AML-193 (cell line): ENCODE measurements around the gene TNS3.

ENCODE experiments used
- DNase-seq, 2 experiments: peaks; one replicate each; lab custom pipeline; 2025; lab: John Stamatoyannopoulos, UW

Gene TNS3

GRCh38 chr7:47347346-47347745 lies 234.6 kb downstream of the TNS3 start:
- DNase-seq, result no peak

DNA sequence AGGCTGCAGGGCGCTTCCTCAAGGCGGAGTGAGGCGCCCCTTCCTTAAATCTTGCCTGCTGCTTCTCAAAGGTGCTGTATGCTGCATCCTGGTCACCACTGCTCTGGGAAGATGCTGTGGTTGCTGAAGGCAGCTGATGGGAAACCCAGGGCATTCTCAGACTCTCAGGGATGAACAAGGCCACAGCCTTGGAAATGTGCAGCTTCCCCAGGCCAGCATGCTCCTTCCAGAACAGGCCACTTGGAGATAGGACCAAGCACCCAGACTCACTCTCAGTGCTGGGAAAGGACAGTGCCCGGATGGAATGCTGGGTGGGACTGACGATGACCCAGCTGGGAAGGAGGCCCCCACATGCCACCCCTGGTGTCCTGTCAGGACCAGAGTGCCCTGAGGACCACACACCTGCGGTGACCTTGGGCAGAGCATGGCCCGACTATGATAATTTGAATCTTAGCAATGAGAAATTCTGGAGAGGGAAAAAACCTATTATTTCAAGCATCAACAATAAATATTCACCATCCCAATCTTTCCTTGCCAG lies 235.5 kb downstream of the TNS3 start:
- no peak for DNase-seq

GRCh38 chr7:47345857-47346298 lies 236.0 kb downstream of the TNS3 start:
- DNase-seq, result no peak

DNA sequence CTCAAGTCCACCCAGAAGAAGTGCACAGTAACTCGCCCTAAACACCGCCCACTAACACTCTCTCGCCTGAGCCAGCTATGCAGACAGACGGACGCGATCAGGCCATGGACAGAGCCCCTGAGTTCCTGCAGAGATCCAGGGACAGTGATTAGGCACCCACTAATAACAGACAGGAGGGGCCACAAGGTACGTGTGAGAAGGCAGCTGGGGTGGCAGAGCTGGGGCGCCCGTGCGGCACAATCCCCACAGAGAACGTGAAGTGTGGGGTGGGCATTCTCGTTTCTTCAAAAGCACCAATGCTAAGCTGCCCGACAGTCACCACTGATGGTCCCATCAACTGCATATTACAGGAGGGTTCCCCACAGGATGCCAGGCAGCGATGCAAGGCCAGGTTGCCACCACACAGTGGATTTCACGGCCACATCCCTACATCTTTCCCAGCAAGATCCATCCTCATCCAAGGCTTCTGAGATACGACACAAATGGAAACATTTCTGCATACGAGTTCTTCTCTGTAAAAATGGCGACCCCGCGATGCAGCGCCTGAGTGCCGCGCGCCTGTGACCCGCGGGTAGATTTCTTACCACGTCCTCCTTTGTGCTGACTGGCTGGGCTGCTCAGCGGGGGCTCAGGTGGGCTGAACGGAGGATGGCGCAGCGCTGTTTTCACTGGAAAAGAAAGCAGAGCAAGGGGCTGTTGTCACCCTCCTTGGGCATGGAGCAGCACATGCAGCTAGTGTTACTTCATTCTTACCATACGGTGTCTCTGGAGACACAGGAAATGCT lies 237.5 kb downstream of the TNS3 start:
- DNase-seq, result no peak

GRCh38 chr7:47343061-47343455 lies 238.9 kb downstream of the TNS3 start:
- no peak for DNase-seq

GRCh38 chr7:47342296-47343060 lies 239.4 kb downstream of the TNS3 start:
- no peak for DNase-seq

DNA sequence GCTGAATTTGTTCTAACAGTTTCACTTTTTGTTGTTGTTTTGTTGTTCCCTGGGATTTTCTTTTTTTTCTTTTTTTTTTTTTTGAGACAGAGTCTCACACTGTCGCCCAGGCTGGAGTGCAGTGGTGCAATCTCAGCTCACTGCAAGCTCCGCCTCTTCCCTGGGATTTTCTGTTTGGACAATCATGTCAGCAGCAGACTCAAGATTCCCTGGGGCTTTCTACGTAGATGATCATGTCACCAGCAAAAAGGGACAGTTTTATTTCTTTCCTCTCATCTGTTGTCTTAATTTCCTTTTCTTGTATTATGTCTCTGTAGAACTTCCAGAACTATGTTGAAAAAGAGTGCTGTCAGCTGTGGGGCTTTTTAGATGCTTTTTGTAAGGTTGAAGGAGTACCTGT lies 241.4 kb downstream of the TNS3 start:
- no peak for DNase-seq

- no peak for DNase-seq
These were observed 243.9 kb downstream of the TNS3 start for GRCh38 chr7:47338026-47338425.

DNA sequence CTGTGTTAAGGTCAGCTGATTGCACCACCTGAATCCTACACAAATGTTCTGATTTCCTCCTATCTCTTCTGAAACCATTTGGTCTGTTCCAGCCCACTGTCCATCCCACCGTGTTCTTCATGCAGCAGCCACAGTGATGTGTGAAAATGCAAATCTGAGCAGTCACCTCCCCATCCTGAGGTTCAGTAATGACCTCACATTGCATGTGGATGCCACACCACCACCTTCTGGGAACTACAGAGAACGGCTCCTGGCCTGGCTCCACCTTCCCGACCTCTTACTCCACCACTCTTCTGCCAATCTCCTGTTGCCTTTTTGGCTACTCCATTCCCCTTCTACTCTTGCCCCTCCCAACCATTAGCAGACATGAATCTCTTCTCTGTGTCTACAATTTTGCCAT lies 244.4 kb downstream of the TNS3 start:
- DNase-seq, result no peak

DNA sequence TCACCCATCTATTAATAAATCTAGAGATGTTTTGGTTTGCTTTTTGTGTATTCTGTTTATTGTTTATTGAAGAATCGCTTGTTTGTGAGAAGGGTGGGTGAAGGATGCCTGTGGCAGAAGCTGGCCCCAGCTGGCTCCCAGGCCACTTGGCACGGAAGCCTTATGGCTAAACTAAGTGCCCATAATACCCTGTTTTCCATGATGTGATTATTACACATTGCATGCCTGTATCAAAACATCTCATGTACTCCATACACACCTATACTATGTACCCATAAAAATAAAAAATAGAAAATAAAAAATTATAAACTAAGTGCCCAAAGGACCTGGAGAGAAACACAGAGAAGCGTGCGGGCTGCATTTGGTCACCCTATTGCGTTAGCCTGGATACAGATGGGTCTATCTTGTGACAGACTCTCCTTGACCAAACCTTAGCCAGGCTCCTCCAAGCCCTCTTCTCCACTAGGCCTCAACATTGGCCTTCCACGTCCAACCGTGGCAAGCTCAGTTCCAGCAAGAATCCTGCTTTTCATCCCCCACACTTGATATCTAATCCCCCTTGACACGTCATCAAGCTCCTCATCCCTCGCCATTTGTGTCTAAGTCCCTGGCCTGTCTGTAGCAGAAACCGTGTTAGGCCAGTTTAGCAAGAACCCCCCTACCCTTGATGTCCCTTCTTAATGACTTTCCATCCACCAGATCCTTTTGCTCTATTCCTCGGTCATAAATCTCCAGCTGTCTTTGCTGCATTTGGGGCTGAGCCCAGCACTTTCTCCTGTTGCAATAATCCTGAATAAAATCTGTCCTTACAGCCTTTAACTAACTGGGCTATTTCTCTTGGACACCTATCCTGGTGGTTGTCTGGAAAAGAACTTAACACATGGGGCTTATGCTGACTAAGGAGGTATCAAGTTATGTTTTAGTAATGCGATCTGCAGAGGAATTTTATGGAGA lies 245.2 kb downstream of the TNS3 start:
- no peak for DNase-seq

DNA sequence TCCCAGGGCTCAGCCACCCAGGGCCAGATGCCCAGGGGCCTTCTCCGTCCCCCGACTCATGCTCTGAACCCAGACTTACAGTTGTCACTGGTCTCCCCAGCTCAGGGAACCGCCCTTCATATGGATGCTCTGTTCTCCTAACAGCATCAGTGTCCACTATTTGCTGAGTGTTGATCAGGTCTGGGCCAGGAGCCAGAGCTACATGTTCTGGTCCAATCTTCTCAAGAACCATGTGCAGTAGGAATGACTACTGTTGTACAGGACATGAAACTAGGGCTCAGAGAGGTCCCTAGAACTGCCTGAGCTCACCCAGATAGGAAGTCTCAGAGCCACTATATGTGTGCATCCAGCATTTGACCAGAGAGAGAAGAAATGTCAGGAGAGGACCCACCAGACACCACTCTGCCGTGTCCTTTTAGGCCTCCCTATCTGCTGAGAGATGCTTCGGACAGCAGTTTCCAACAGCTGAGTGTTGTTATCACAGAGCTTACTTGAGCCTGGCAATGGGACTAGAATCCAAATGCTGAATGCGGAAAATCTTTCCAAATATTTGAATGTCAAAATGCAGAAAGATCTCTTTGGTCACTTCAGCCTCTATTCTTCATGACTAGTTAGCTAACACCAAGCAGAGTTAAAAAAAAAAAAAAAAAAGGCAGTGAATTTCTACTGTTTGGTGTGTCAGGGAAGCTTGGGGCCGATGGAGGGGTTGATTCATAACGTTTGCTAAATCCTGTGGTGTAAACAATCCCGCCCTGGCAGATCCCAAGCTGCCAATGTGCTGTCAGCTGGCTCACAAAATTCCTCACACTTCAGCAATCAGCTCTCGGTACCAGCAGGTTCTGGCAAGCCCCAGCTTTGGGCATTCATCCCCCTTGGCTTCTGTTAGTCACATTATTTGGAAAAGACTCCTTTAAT lies 246.1 kb downstream of the TNS3 start:
- DNase-seq, result no peak

DNA sequence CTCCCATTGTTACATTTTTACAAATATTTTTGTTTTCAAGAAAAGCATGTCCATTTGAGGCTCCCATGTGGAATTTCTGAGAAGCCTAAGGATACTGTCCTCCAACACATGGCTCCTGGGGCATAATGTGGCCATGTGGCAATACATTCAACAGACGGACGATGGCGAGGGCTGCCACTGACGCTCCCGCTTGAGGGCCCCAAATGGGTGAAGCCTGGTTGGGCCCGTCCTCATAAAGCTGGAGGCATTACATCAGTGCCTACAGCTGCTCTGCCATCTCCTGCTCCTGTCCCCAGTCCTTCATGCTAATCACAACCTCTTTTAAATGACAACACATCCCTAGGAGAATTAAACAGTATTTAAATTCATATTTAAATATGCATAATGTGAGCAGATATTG lies 246.8 kb downstream of the TNS3 start:
- DNase-seq, result no peak

- DNase-seq, result no peak
These were observed 248.0 kb downstream of the TNS3 start for GRCh38 chr7:47333959-47334358.

- DNase-seq, result no peak
These were observed 248.4 kb downstream of the TNS3 start for GRCh38 chr7:47333554-47333887.

GRCh38 chr7:47332681-47333553 lies 249.0 kb downstream of the TNS3 start:
- no peak for DNase-seq

- DNase-seq, result no peak
These were observed 249.7 kb downstream of the TNS3 start for GRCh38 chr7:47332213-47332612.

GRCh38 chr7:47331179-47331565 lies 250.7 kb downstream of the TNS3 start:
- no peak for DNase-seq

GRCh38 chr7:47330561-47331178 lies 251.2 kb downstream of the TNS3 start:
- DNase-seq, result no peak

- DNase-seq, result no peak
These were observed 251.9 kb downstream of the TNS3 start for GRCh38 chr7:47330026-47330425.
